GM12864 (cell line): ENCODE results near the gene STXBP5L.
"Not testable (repeated sequence)": the region's sequence is repeated elsewhere in the genome, so short reads cannot be mapped to it uniquely, and the experiment has no call there.

ENCODE experiments used
- DNase-seq: peaks from one replicate; pipeline ENCODE4 v3.0.0-alpha.2; 2011; ENCODE audit warnings: low read depth
- H3K4me3 ChIP-seq: 2 replicates; pipeline ENCODE4 v1.5.1; 2011; ENCODE audit warnings: mild to moderate bottlenecking, low read depth, low read length, control low read depth
- CTCF ChIP-seq: IDR thresholded peaks from 2 replicates; pipeline ENCODE4 v1.5.1; 2011; ENCODE audit warnings: low read depth, mild to moderate bottlenecking, moderate library complexity, low read length, control low read depth, inconsistent platforms; ENCODE audit errors: missing control alignments

STXBP5L gene

GRCh38 chr3:121228971-121229370, 321.0 kb downstream of the STXBP5L start:
- TF ChIP-seq CTCF: no peak
- no peak for DNase-seq
- no peak overlapping the region for H3K4me3 ChIP-seq

DNA sequence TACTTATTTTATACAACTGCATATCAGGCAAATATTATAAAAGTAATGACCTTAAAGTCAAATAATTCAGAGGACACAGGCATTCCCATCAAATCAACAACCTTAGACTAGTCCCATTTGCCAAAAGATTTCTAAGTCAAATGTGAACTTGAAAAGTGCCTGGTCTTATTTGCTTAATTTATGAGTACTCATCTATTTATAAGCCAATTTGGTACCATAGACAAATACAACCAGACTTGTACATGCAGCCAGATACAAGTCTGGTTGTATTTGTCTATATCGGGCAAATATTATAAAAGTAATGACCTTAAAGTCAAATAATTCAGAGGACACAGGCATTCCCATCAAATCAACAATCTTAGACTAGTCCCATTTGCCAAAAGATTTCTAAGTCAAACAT, 322.2 kb downstream of the STXBP5L start:
- H3K4me3 ChIP-seq, DNase-seq: not testable (repeated sequence)

DNA sequence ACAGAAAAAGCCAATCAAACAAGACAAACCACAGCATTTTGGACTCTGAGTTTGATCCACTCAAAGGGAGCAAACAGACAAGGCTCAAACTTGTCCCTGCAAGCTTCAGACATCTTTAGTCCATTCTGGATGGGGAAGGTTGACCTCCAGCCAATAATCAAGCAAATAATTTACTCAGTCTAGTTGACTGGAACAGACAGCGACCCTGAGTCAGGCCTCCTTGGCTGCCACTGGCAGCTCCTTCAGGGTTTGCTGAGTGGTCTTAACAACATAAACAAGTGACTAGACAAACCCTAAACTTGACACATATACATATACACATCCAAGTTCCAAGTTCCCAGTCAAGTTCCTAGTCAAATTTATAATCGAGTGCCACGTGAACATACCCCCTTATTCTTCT, 323.9 kb downstream of the STXBP5L start:
- no peak overlapping the region for H3K4me3 ChIP-seq
- TF ChIP-seq CTCF: no peak
- no peak for DNase-seq

DNA sequence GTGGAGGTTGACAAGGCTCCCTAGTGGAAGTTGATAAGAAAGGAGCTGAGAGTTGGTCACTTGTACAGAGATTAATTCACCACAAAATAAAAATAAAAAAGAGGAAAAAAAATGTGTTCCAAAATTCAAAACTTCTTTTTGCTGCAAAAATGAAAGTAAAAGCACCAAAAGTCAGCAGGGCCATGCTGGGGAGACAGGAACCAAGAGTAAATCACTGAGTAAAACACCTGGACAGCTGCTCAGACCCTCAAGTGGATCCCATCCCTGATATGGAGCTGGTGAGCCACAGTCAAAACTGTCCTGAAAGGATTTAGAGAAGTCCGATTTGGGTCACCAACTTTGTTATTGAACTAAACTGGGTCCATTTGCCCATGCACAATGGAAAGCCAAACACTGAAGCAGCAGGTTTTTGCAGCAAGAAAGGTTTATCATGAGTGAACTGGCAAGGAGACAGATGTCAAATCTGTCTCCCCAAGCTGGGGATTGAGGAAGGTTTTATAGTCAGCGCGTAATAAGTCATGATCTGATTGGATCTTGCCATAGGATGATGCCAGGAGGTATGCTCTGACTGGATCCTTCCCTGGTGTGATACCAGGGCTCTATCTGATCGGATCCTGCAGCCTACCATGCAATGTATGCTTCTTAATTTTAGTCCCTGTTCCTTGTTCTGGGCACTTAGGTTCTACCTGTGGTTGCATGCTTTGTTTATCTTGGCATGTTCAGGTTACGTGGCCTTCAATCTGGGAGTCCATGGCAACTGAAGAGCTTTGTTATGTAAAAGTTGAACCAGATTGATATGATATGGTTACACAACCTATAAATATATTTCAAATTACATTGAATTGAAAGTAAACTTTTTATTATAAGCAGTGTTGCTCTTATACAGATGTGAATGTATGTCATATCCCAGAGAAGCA, 324.6 kb downstream of the STXBP5L start:
- TF ChIP-seq CTCF: no peak
- no peak overlapping the region for H3K4me3 ChIP-seq
- DNase-seq: no peak

DNA sequence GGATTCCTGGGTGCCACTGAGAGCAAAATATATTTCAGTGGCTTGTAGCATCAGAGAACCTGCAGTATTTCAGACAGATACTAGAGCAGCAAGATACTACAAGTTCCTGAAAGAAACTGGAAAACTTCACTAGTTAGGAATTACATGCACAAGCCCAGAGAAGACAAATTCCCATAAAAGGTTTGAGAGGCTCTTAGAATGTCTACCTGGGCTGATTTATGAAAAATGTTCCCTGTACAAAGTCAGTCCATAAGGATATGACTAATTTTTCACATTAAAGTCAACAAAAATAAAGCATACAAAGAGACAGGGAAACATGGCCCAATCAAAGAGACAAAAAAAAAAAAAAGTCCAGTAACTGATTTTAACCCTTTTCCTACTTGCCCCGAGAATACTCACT, 335.2 kb downstream of the STXBP5L start:
- no peak overlapping the region for H3K4me3 ChIP-seq
- no peak for DNase-seq
- TF ChIP-seq CTCF: no peak

GRCh38 chr3:121252676-121253075, 344.7 kb downstream of the STXBP5L start:
- DNase-seq: no peak
- no peak overlapping the region for H3K4me3 ChIP-seq
- no peak for TF ChIP-seq CTCF

- no peak for TF ChIP-seq CTCF
- no peak for DNase-seq
- no peak overlapping the region for H3K4me3 ChIP-seq
These were observed 361.4 kb downstream of the STXBP5L start for GRCh38 chr3:121269389-121269788.
